Measurements from ENCODE around the gene MAP1S.

The MAP1S gene

GRCh38 chr19:17737690-17738153 lies 18.4 kb downstream of the MAP1S start:
- no peak for DNase-seq

- DNase-seq = no peak
Measured at GRCh38 chr19:17739121-17739875, 20.0 kb downstream of the MAP1S start.

DNA sequence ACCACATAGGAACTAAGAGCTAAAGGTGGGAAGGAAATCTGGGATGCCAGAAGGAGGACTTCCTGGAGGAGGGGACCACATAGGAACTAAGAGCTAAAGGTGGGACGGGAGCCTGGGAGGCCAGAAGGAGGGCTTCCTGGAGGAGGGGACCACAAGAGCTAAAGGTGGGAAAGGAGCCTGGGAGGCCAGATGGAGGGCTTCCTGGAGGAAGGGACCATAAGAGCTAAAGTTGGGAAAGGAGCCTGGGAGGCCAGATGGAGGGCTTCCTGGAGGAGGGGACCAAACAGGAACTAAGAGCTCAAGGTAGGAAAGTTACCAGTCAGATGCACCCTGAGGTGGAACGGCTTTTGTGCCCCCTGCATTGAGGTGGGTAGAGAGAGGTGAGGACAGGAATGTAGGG lies 22.2 kb downstream of the MAP1S start:
- no peak for DNase-seq

GRCh38 chr19:17743874-17744580 lies 24.7 kb downstream of the MAP1S start:
- no peak for DNase-seq

GRCh38 chr19:17747205-17748098 lies 28.2 kb downstream of the MAP1S start:
- DNase-seq = peak; percentile 85 to 94 (median 92)

DNA sequence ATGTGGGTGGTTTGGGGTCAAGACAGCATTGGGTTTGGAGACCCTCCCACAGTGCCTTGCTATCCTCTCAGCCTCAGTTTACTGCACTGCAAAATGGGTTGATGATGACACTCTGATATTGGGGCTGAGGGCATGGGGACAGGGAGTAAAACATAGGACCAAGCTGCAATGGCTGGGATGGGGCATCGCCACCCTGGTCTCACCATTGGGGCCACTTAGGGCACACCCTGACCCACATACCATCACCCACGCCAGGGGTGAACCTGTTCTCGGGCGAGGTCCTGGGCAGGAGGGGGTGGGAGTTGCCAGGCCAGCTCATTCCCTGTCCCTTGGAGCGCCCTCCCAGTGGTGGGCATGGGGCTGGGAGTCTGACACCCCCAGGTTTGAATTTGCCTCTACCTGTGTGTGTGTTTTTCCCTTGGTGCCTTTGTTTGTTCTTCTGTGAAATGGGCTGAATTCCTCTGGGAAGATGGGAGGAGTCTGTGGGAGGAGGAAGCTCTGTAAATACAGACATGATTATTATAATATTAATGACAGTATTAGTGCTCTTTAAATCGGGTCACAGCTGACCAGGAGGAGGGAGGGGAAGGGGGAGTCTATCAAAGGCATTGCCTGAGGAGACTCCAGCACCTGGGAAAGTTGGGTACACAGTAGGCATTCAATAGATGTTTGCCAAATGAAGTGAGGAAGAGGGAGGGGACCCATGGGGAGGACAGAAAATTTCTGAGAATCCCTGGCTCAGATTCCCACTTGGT lies 29.8 kb downstream of the MAP1S start:
- DNase-seq = no peak

DNA sequence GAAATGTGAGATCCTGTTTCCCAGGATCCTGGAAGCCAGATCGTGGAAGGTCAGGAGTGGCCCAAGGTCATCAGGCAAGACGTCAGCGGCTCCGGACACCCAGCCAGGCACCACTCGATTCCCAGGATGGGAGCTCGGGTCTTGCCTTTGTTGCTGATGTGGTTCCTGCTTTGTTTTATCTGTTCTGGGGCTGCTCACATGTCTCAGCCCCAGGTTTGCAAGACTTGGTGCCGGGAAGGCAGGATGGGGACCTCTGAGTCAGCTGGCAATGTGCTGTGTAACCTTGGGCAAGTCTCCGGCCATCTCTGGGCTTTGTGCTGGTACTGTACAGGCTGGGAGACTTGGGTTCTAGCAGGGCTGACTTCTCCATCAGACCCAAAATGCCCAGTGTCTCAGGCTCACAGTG lies 30.6 kb downstream of the MAP1S start:
- DNase-seq = peak in 1 of 6 experiments; percentile 7

GRCh38 chr19:17751103-17751911 lies 32.0 kb downstream of the MAP1S start, which contains the start of gene FCHO1:
FCHO1 (plus strand) TSS chr19:17751477; CDS start chr19:17755165, 3,688 bp downstream.
- peak; percentile 68 to 86 (median 79) for DNase-seq

DNA sequence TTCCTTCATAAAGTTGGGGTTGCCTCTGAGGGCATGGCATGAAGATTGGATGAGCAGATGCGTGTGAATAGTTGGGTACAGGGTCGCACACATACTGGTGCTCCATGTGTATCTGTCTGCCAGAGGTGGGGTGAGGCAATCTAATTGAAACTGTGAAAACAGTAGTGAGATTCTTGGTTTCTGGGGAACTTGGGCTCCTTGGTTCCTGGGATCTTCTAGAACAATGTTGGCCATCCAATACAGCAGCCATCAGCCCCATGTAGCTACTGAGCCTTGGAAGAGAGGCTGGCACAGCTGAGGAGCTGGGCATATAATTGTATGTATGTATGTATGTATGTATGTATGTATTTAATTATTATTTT lies 32.6 kb downstream of the MAP1S start:
- no peak for DNase-seq

GRCh38 chr19:17752865-17753639 lies 33.8 kb downstream of the MAP1S start:
- no peak for DNase-seq

DNA sequence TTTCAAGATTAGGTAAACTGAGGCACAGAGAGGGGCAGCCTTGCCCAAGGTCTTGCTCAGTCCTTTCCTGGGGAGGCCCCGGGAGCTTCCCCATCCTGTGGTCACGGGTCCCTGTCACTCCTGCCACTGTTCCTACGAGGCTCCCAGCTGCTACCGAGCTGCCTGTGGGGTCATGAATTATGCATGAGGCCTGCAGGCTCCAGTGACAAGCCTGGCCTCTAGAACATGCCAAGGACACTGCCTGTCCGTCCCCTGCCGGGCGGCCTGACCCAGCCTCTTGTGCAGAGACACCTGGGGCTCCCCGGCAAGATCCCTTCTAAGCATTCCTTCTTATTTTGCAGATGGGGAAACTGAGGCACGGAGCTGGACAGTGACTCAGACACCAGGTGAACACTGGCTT lies 34.7 kb downstream of the MAP1S start:
- no peak for DNase-seq

- DNase-seq = no peak
Measured at GRCh38 chr19:17754634-17755442, 35.6 kb downstream of the MAP1S start.

GRCh38 chr19:17755443-17755890 lies 36.2 kb downstream of the MAP1S start:
- DNase-seq = no peak

DNA sequence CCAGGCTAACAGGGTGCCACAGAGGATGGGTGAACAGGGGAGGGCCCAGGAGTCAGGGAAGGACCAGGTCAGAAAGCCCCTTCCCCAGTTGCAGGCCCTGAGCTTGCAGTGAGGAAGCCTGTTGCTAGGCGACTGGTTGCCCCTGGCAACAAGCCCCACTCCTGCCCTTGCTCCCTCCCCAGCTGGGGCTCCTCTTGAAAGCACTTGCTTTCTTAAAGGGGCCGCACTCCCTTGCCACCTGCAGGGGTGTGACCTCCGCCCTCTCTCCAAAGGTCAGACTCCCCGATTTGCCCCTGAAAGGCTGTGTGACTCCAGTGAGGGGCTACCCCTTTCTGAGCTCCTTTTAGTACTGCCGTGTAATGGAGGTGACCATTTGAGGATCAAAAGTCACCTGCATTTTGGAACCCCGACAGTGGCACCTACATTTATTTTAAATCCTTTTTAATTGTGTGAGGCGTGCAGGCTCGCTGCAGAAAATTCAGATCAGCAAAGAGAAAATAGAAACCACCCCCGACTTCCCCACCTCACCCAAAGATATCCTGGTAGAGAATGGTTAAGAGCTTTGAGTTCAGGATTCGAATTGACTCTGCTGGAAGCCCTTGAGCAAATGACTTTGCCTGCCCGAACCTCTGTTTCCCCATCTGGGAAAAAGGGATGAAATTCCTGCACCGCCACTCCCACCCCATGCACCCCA lies 36.8 kb downstream of the MAP1S start:
- DNase-seq = peak in 2 of 6 experiments; percentile 16 to 24

DNA sequence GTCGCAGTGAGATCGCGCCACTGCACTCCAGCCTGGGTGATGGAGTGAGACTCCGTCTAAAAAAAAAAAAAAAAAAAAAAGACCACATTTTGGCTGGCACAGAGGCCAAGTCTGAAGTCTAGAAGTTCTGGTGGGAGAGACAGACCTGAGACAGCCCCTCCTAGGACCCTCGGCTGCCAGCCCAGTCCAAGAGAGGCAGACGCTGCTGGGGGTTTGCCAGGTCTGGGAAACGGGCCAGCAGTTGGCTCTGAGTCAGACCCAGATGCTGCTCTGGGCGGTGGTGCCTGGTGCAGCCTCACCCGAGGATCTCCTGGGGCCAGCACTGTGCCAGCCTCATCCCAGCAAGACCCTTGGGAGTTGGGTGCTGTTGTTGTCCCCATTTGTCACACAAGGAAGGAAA lies 37.8 kb downstream of the MAP1S start:
- DNase-seq = no peak

DNA sequence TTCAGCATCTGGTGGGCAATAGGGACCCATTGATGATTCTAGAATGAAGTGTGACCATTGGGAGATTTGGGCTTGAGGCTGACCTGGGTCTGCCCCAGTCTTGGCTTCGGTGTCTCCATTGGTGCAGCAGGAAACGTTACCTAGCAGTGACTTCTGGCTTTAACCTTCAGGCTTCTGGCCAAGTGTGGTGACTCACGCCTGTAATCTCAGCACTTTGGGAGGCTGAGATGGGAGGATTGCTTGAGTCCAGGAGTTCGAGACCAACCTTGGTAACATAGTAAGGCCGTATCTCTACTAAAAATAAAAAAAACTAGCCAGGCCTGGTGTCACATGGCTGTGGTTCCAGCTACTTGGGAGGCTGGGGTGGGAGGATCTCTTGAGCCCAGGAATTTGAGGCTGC lies 39.2 kb downstream of the MAP1S start:
- no peak for DNase-seq

DNA sequence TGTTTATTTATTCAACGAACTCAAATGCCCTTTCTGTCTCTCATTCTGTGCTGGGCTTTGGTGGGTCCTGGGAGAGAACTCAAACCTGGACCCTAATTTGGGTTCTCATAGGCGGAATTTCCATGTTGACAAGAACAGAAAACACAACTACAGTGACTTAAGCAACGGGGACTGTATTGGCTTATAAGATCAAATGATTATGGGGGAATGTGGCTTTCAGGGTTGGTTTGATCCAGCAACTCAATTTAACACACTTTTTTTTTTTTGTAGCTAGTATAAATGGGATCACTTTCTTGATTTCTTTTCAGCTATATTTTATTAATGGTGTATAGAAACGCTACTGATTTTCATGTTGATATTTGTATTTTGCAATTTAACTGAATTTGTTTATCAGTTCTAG lies 41.9 kb downstream of the MAP1S start:
- DNase-seq = no peak

- DNase-seq = no peak
Measured at GRCh38 chr19:17762505-17763229, 43.4 kb downstream of the MAP1S start.

Data from stimulated activated naive CD4-positive, alpha-beta T cell (primary cell).